Fibroblast of the aortic adventitia (primary cell): ENCODE data around the gene MRPL50. TPM values are rescaled to one million over a fixed set of nuclear protein-coding genes. Genes with fewer than 3 reads are reported as not detected.

Source experiments
- DNase-seq: peaks from one replicate; pipeline ENCODE4 v3.0.0-alpha.2; 2010; ENCODE audit warnings: low read depth
- H3K4me3 ChIP-seq: 2 replicates; pipeline ENCODE4 v1.5.1; 2011; ENCODE audit warnings: low read depth, mild to moderate bottlenecking, control low read depth, low read length, moderate library complexity
- total RNA-seq: library from RNA; depleted of rRNA; stranded (reverse); fragments of >200 nt; gene quantifications from 2 replicates; pipeline ENCODE4 v1.2.3, GENCODE V29; 2012; ENCODE audit warnings: low replicate concordance
- TF ChIP-seq, protein P1 (sequence below): IDR thresholded peaks from 2 replicates; pipeline ENCODE4 v1.5.1; 2011; ENCODE audit warnings: mild to moderate bottlenecking, low read length, control low read depth, inconsistent platforms; ENCODE audit not compliant: insufficient read depth

Gene MRPL50
- total RNA-seq, 1 donor: 14.0 TPM

DNA sequence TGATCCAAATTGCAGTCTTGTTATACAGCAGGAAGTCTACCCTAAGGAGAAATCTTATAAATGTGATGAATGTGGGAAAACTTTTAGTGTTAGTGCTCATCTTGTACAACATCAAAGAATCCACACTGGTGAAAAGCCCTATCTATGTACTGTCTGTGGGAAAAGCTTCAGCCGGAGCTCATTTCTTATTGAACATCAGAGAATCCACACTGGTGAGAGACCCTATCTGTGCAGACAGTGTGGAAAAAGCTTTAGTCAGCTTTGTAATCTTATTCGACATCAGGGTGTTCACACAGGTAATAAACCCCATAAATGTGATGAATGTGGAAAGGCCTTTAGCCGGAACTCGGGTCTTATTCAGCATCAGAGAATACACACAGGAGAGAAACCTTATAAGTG is 10.7 kb upstream of the MRPL50 start:
- TF ChIP-seq, protein P1, sequence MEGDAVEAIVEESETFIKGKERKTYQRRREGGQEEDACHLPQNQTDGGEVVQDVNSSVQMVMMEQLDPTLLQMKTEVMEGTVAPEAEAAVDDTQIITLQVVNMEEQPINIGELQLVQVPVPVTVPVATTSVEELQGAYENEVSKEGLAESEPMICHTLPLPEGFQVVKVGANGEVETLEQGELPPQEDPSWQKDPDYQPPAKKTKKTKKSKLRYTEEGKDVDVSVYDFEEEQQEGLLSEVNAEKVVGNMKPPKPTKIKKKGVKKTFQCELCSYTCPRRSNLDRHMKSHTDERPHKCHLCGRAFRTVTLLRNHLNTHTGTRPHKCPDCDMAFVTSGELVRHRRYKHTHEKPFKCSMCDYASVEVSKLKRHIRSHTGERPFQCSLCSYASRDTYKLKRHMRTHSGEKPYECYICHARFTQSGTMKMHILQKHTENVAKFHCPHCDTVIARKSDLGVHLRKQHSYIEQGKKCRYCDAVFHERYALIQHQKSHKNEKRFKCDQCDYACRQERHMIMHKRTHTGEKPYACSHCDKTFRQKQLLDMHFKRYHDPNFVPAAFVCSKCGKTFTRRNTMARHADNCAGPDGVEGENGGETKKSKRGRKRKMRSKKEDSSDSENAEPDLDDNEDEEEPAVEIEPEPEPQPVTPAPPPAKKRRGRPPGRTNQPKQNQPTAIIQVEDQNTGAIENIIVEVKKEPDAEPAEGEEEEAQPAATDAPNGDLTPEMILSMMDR: no peak
- DNase-seq: peak; percentile 20
- H3K4me3 ChIP-seq: no peak overlapping the region

DNA sequence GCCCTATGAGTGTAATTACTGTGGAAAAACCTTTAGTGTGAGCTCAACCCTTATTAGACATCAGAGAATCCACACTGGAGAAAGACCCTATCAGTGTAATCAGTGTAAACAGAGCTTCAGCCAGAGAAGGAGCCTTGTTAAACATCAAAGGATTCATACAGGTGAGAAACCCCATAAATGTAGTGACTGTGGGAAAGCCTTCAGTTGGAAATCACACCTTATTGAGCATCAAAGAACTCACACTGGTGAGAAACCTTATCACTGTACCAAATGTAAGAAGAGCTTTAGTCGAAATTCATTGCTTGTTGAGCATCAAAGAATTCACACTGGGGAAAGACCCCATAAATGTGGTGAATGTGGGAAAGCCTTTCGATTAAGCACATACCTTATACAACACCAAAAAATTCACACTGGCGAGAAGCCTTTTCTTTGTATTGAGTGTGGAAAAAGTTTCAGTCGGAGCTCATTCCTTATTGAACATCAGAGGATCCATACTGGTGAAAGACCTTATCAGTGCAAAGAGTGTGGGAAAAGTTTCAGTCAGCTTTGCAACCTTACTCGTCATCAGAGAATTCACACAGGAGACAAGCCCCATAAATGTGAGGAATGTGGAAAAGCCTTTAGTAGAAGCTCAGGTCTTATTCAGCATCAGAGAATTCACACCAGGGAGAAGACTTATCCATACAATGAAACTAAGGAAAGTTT is 10.1 kb upstream of the MRPL50 start:
- DNase-seq: no peak
- H3K4me3 ChIP-seq: no peak overlapping the region
- TF ChIP-seq, protein P1: no peak

DNA sequence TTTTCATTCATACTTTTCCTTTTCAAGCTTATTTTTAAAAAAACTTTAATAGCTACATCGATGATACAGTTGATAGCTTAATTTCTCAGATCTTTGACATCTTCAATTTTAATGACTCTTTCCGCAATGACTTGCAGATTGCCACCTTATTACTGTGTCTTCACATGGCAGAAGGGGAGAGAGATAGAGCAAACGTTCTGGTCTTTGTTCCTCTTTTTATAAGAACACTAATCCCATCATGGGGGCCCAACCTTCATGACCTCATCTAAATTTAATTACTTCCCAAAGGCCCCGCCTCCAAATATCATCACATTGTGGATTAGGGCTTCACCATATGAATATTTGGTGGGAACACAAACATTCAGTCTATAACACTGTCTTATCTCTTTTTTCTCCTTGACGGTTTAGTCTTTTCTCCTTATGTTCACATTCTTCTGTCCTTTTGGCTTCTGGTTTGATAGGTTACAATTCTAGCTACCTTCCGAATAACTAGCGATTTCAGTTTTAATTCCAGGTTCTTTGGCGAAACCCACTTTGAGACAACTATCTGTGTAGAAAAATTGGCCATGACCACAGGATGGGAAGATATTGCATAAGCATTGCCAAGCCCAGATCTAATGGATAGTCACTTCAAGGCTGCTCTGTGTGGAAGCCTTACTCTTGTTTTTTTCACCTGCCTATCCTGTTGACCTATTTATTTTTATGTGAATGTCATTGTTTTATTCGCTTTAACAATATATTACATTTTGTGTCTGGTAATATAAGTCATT is 5.3 kb upstream of the MRPL50 start:
- no peak for DNase-seq
- no peak overlapping the region for H3K4me3 ChIP-seq
- TF ChIP-seq, protein P1: no peak

DNA sequence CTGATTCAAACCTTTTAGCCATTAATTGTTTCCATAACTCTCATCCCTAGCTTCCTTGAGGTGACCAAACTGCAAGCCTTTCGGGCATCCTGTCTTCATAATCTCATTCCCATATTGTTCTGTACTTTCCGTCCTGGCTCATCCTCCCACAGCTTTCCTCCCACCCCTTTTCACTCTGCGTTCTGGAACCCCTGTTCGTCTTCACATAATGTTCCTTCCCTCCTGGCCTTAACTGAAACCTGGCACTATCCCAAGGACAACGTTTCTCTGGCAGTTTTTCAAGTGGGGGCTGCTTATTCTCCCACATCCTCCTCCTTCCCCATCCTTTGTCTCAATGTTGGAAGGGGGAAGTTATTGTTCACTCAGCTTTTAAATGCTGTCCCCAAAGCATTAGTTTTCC is 1.7 kb upstream of the MRPL50 start:
- H3K4me3 ChIP-seq: peak overlapping the region; percentile 83
- TF ChIP-seq, protein P1: no peak
- peak; percentile 10 for DNase-seq

DNA sequence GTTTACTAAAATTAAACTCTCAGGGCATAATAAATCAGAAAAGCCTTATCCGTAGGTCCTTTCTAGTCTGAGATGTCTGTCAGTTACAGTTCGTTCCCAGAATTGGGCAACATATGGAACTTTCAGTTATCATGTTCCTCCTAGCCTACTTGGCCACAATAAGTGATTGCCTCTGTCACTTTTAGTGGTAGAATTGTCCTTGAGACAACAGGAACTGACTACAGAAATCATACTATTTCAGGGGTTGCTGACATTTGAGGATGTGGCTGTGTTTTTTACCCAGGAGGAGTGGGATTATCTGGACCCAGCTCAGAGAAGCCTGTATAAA is 1.2 kb upstream of the MRPL50 start:
- DNase-seq: no peak
- TF ChIP-seq, protein P1: no peak
- H3K4me3 ChIP-seq: peak overlapping the region; percentile 83

DNA sequence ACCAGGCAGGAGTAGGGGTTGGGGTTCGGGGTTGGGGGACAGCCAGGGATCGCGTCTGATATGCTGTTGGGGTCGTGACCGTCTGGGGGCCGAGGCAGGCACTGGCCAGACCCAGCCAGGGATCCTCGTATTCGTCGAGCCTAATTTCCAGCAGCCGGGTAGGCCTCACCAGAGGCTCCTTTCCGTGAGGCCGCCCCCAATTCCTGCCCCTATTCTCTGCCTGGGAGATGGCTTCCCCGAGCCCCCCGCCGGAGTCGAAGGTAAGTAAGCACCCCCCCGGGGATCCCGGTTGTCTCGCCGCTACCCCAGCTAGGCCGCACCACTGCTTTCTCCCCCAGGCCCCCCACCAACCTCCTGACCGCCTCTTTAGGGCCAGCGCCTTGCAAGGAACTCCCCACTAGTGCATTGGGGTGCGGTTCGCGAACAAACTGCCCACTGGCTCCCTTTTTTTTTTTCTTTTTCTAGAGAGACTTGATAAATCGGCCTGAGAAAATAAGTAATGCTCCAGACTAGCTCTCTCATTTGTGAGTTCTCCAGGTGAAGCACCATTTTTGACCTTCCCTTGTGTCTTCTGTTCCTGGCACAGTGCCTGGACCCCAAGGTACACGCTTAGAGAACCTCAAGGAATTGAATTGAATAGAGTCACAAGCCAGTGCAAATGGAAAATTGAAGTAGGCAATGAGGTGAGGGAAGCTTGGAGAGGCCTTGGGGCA is 668 bp upstream of the MRPL50 start:
- H3K4me3 ChIP-seq: peak overlapping the region; percentile 83
- TF ChIP-seq, protein P1: no peak
- peak; percentile 8 for DNase-seq
